T-cell (primary cell): Measurements from ENCODE around the gene DOCK1. TPM values are rescaled to one million over a fixed set of nuclear protein-coding genes. Genes with fewer than 3 reads are reported as not detected.

ENCODE experiments used
- ATAC-seq, 4 experiments: fragments of 200-7000 bp in 3 of 4; fragments of 150-1000 bp in 1 of 4; cut with Tn5 transposase; replicated peaks in 1 of 4; 1 replicate in 3 of 4; 2 replicates in 1 of 4; pipeline ENCODE4 v1.10.0; 2021; ENCODE audit warnings: moderate library complexity in 3 of 4, mild to moderate bottlenecking in 2 of 4, moderate number of reproducible peaks in 1 of 4
- CTCF ChIA-PET, 2 donors: fragments of 300-600 bp; sonication (Branson Sonifier 250); formaldehyde crosslinking; loops; one replicate each; lab custom pipeline; 2022; ENCODE audit warnings: antibody characterized with exemption in 2 of 2; lab: Charles Lee
- POLR2A ChIA-PET, 2 donors: fragments of 300-600 bp; sonication (Branson Sonifier 250); formaldehyde crosslinking; loops; one replicate each; lab custom pipeline; 2022; ENCODE audit warnings: antibody characterized with exemption in 2 of 2; lab: Charles Lee
- DNase-seq, 35 experiments: peaks; one replicate each; pipeline versions ENCODE4 v3.0.0 to v3.0.0-alpha.2; 2013 to 2023
- H3K27ac ChIP-seq: one replicate; pipeline ENCODE4 v1.5.1; 2013; ENCODE audit warnings: low read length
- H3K27me3 ChIP-seq, 2 experiments: replicated peaks in 1 of 2; 1 replicate in 1 of 2; 2 replicates in 1 of 2; pipeline versions ENCODE4 v1.6.1 to v1.7.0; 2013; ENCODE audit warnings: low read length in 1 of 2, mixed read lengths in 1 of 2; ENCODE audit not compliant: control insufficient read depth in 2 of 2, insufficient read depth in 2 of 2; ENCODE audit errors: extremely low read depth in 1 of 2
- H3K36me3 ChIP-seq, 2 donors: 1 replicate in 1 of 2; 2 replicates in 1 of 2; pipeline versions ENCODE4 v1.6.1 to v1.7.0; 2013; ENCODE audit warnings: low read length in 1 of 2; ENCODE audit not compliant: control insufficient read depth in 2 of 2, insufficient read depth in 1 of 2; ENCODE audit errors: extremely low read depth in 1 of 2
- H3K4me1 ChIP-seq, 2 experiments: 1 replicate in 1 of 2; 2 replicates in 1 of 2; pipeline versions ENCODE4 v1.6.1 to v1.7.0; 2013; ENCODE audit warnings: low read length in 2 of 2, mixed read lengths in 1 of 2; ENCODE audit not compliant: insufficient read depth in 2 of 2, control insufficient read depth in 1 of 2; ENCODE audit errors: extremely low read depth in 1 of 2
- H3K4me3 ChIP-seq, 2 donors: 1 replicate in 1 of 2; 2 replicates in 1 of 2; pipeline versions ENCODE4 v1.5.1 to v1.7.0; 2013; ENCODE audit warnings: mild to moderate bottlenecking in 2 of 2, low read length in 1 of 2, moderate library complexity in 1 of 2; ENCODE audit not compliant: control insufficient read depth in 1 of 2; ENCODE audit errors: extremely low read depth in 1 of 2
- H3K9me3 ChIP-seq: 2 replicates; pipeline ENCODE4 v1.7.0; 2013
- H3K27ac Mint-ChIP-seq, 2 donors: one replicate each; pipeline ENCODE4 v1.8.0; 2020 to 2021; ENCODE audit warnings: mild to moderate bottlenecking in 2 of 2, mixed read lengths in 2 of 2
- H3K27me3 Mint-ChIP-seq, 2 donors: one replicate each; pipeline ENCODE4 v1.8.0; 2021 to 2022; ENCODE audit warnings: mixed read lengths in 2 of 2
- H3K36me3 Mint-ChIP-seq: one replicate; pipeline ENCODE4 v1.8.0; 2021; ENCODE audit warnings: mixed read lengths
- H3K4me1 Mint-ChIP-seq, 3 donors: one replicate each; pipeline ENCODE4 v1.8.0; 2020 to 2022; ENCODE audit warnings: mixed read lengths in 3 of 3, mild to moderate bottlenecking in 1 of 3
- H3K4me3 Mint-ChIP-seq, 3 donors: one replicate each; pipeline ENCODE4 v1.8.0; 2020 to 2022; ENCODE audit warnings: mild to moderate bottlenecking in 3 of 3, mixed read lengths in 3 of 3, moderate library complexity in 3 of 3
- H3K9me3 Mint-ChIP-seq, 3 donors: one replicate each; pipeline ENCODE4 v1.8.0; 2020 to 2022; ENCODE audit warnings: mixed read lengths in 3 of 3
- WGBS: methylation state at CpG from one replicate; pipeline ENCODE4 v1.1.5; 2013; ENCODE audit warnings: missing lambda C conversion rate; ENCODE audit not compliant: insufficient coverage; 5-methylcytosine and 5-hydroxymethylcytosine counted together
- total RNA-seq, 35 experiments: library from RNA in 6 of 35; stranded (reverse) in 6 of 35; fragments of 120-200 nt in 1 of 35; gene quantifications; one replicate each; pipeline versions ENCODE4 v1.2.1 to v1.2.4 and lab custom pipeline; 2013 to 2026

Gene DOCK1
- total RNA-seq, 5 donors from 2014 or later (not counting 1 experiment from before 2014, with no cell fraction given): 0.18 to 0.53 (median 0.37) TPM

GRCh38 chr10:127398140-127398970 lies 493.1 kb downstream of the DOCK1 start:
- H3K27ac Mint-ChIP-seq: no peak overlapping the region
- Histone ChIP-seq H3K27ac (no peak overlapping the region), H3K9me3 (no peaks in the 10 kb centered on the region), H3K4me3 (no peak overlapping the region), H3K4me1 (no peaks in the 10 kb centered on the region), H3K27me3 (peaks cover 0 to 2% of the 10 kb centered on the region in 2 experiments), H3K36me3 (no peaks in the 10 kb centered on the region)
- 86% methylated on average over 7 of the region's 12 CpGs for WGBS
- H3K27me3 Mint-ChIP-seq: peaks cover 2 to 6% of the 10 kb centered on the region in 2 donors
- DNase-seq: no peak
- CTCF ChIA-PET: no interaction called here
- no peaks in the 10 kb centered on the region for H3K36me3 Mint-ChIP-seq
- H3K4me3 Mint-ChIP-seq: no peak overlapping the region
- no peaks in the 10 kb centered on the region for H3K4me1 Mint-ChIP-seq
- peaks cover 0 to 6% (median 0%) of the 10 kb centered on the region in 3 donors for H3K9me3 Mint-ChIP-seq
- ATAC-seq: no peak
- POLR2A ChIA-PET: no interaction called here

GRCh38 chr10:127398971-127399365 lies 493.7 kb downstream of the DOCK1 start:
- Mint-ChIP-seq H3K27me3 (peaks cover 0 to 6% of the 10 kb centered on the region in 2 donors), H3K9me3 (peaks cover 0 to 6% (median 0%) of the 10 kb centered on the region in 3 donors), H3K4me1 (no peaks in the 10 kb centered on the region), H3K27ac (no peak overlapping the region), H3K4me3 (no peak overlapping the region), H3K36me3 (no peaks in the 10 kb centered on the region)
- Histone ChIP-seq H3K27ac (no peak overlapping the region), H3K27me3 (peaks cover 0 to 2% of the 10 kb centered on the region in 2 experiments), H3K9me3 (no peaks in the 10 kb centered on the region), H3K4me1 (no peaks in the 10 kb centered on the region), H3K36me3 (no peaks in the 10 kb centered on the region), H3K4me3 (no peak overlapping the region)
- CTCF ChIA-PET: no interaction called here
- no peak for ATAC-seq
- DNase-seq: no peak
- POLR2A ChIA-PET: no interaction called here
- 80% methylated on average over 2 of the region's 10 CpGs for WGBS

- POLR2A ChIA-PET: interaction anchor here in 1 of 2 donors (0.6 kb wide), 1 partner anchor 159 kb away, joined by 3 read pairs; no protein-coding TSS in a partner anchor
- DNase-seq (no peak), ATAC-seq (no peak)
- no peaks in the 10 kb centered on the region for H3K36me3 Mint-ChIP-seq
- H3K27me3 Mint-ChIP-seq: peaks cover 0 to 6% of the 10 kb centered on the region in 2 donors
- H3K9me3 ChIP-seq: no peaks in the 10 kb centered on the region
- H3K27ac Mint-ChIP-seq: no peak overlapping the region
- no peak overlapping the region for H3K4me3 Mint-ChIP-seq
- H3K36me3 ChIP-seq: no peaks in the 10 kb centered on the region
- peaks cover 0 to 6% (median 0%) of the 10 kb centered on the region in 3 donors for H3K9me3 Mint-ChIP-seq
- H3K4me1 ChIP-seq: no peaks in the 10 kb centered on the region
- H3K27ac ChIP-seq: no peak overlapping the region
- peaks cover 0 to 2% of the 10 kb centered on the region in 2 experiments for H3K27me3 ChIP-seq
- WGBS: 47% methylated on average over 4 of the region's 5 CpGs
- CTCF ChIA-PET: no interaction called here
- no peaks in the 10 kb centered on the region for H3K4me1 Mint-ChIP-seq
- H3K4me3 ChIP-seq: no peak overlapping the region
These were observed 494.4 kb downstream of the DOCK1 start for GRCh38 chr10:127399668-127400067.

- no peaks in the 10 kb centered on the region for H3K36me3 Mint-ChIP-seq
- H3K4me3 Mint-ChIP-seq: no peak overlapping the region
- peaks cover 0 to 6% of the 10 kb centered on the region in 2 donors for H3K27me3 Mint-ChIP-seq
- Histone ChIP-seq H3K36me3 (no peaks in the 10 kb centered on the region), H3K27me3 (peaks cover 0 to 2% of the 10 kb centered on the region in 2 experiments), H3K27ac (no peak overlapping the region), H3K4me1 (no peaks in the 10 kb centered on the region), H3K4me3 (no peak overlapping the region), H3K9me3 (no peaks in the 10 kb centered on the region)
- no peak overlapping the region for H3K27ac Mint-ChIP-seq
- ChIA-PET CTCF (interaction anchor here in 1 of 2 donors (0.6 kb wide), 1 partner anchor 775 kb away, joined by 9 read pairs; no protein-coding TSS in a partner anchor), POLR2A (interaction anchor here in 1 of 2 donors (0.6 kb wide), 1 partner anchor 159 kb away, joined by 3 read pairs; no protein-coding TSS in a partner anchor)
- ATAC-seq (no peak), DNase-seq (no peak)
- peaks cover 0 to 6% (median 0%) of the 10 kb centered on the region in 3 donors for H3K9me3 Mint-ChIP-seq
- WGBS: 88% methylated on average over 2 of the region's 4 CpGs
- no peaks in the 10 kb centered on the region for H3K4me1 Mint-ChIP-seq
These were observed 495.0 kb downstream of the DOCK1 start for GRCh38 chr10:127400216-127400615.

- no peak overlapping the region for H3K27ac Mint-ChIP-seq
- Histone ChIP-seq H3K9me3 (no peaks in the 10 kb centered on the region), H3K4me1 (no peaks in the 10 kb centered on the region), H3K27me3 (peaks cover 0 to 2% of the 10 kb centered on the region in 2 experiments), H3K36me3 (no peaks in the 10 kb centered on the region), H3K4me3 (no peak overlapping the region), H3K27ac (no peak overlapping the region)
- 97% methylated on average over 8 of the region's 16 CpGs for WGBS
- H3K27me3 Mint-ChIP-seq: no peaks in the 10 kb centered on the region
- no peaks in the 10 kb centered on the region for H3K36me3 Mint-ChIP-seq
- ChIA-PET POLR2A (no interaction called here), CTCF (no interaction called here)
- ATAC-seq (no peak), DNase-seq (no peak)
- H3K9me3 Mint-ChIP-seq: peaks cover 0 to 6% (median 0%) of the 10 kb centered on the region in 3 donors
- H3K4me1 Mint-ChIP-seq: no peaks in the 10 kb centered on the region
- H3K4me3 Mint-ChIP-seq: no peak overlapping the region
These were observed 497.6 kb downstream of the DOCK1 start for GRCh38 chr10:127402596-127403409.

GRCh38 chr10:127405221-127405620 lies 500.0 kb downstream of the DOCK1 start:
- Histone ChIP-seq H3K4me1 (no peaks in the 10 kb centered on the region), H3K27ac (no peak overlapping the region), H3K4me3 (no peak overlapping the region), H3K27me3 (peaks cover 0 to 4% of the 10 kb centered on the region in 2 experiments), H3K36me3 (no peaks in the 10 kb centered on the region), H3K9me3 (no peaks in the 10 kb centered on the region)
- DNase-seq: no peak
- no peaks in the 10 kb centered on the region for H3K27me3 Mint-ChIP-seq
- H3K36me3 Mint-ChIP-seq: no peaks in the 10 kb centered on the region
- H3K9me3 Mint-ChIP-seq: peaks cover 0 to 6% (median 0%) of the 10 kb centered on the region in 3 donors
- no peak overlapping the region for H3K4me3 Mint-ChIP-seq
- ChIA-PET POLR2A (no interaction called here), CTCF (no interaction called here)
- H3K4me1 Mint-ChIP-seq: no peaks in the 10 kb centered on the region
- WGBS: 81% methylated on average over 3 of the region's 4 CpGs
- ATAC-seq: no peak
- H3K27ac Mint-ChIP-seq: no peak overlapping the region
